Loucy (cell line): ENCODE results near the gene EBPL.

ENCODE experiments used
- CTCF ChIP-seq: fragments of 200-600 bp; sonication (generic); conservative IDR thresholded peaks from 2 replicates; pipeline ENCODE4 v1.5.1; 2014; ENCODE audit warnings: mild to moderate bottlenecking, antibody characterized with exemption, low read length
- EZH2phosphoT487 ChIP-seq: fragments of 200-600 bp; IDR thresholded peaks from 2 replicates; pipeline ENCODE4 v1.6.1; 2018; ENCODE audit warnings: antibody characterized with exemption, mild to moderate bottlenecking, moderate library complexity, borderline replicate concordance

DNA sequence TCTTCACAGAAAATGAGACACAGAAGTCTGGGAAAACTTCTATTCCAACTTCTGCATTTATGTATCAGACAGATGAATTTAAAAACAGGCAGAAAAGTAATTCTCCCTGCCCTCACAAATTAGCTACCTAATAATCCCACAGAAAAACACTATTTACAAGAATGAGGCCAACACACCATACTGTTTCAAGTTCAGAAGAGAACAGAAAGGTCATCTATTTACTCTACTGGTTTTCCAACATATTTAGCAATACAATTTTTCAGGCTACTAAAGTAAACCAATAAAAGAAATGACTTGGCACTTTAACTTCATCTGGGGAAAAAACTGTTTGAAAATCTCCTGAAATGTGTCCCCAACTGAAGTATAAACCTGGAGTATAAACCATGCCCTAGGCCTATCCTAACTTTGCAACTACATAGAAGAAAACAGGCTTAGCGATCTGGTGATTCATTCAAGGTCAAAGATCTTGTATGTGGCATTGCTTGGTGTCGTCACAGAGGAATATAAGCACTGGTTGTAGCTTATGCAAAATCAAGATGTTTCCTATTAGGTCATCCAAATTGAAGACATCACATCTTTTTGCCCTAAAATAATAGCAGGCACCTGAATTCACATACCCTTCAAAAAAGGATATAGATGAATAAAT is 20.1 kb upstream of the EBPL start:
- TF ChIP-seq CTCF (no peak), EZH2phosphoT487 (no peak)
